HG03139 (cell line): ENCODE data around the gene GGT6.

Source experiments
- ATAC-seq: cut with Tn5 transposase; IDR thresholded peaks from one replicate; pipeline ENCODE4 v1.9.1; 2021; ENCODE audit not compliant: unreplicated experiment

Gene GGT6

DNA sequence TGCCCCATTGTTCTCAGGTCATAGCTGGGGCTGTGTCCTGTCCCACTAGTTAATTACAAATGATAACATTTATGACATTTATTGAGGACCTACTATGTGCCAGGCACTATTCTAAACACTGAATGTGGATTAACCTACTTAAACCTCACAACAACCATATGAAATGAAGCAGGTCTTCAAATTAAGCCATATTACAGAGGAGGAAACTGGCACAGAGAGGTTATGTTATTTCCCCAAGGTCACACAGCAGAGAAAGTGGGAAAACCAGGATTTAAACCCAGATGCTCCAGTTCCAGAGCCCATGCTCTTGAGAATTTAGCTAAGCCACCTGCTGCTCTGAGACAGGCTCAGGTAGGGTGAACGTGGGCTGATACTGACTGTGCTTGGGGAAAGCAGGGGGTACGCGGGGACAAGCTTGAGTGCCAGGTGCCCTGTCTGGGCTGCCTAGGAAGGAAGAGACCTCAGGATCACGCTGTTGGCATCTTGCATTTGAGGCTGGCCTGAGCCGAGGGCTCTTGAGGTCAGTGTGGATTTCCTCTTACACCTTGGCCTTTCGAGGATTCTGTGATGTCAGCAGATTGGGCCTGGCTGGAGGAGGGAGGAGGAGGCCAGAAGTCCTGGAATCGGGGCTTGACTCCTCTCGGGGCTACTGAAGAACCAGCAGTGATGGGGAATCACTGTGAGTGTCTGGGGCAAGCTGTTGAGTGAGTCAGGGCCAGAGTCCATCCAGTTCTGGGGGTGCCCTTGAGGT is 52.8 kb downstream of the GGT6 start:
- no peak for ATAC-seq
